Ramos (cell line): ENCODE results near the gene NLRC3.

Source experiments
- in situ Hi-C: fragments of 300-500 bp; cut with MboI; formaldehyde crosslinking; loops from one replicate; pipeline ENCODE4 v1.14.3; 2022; ENCODE audit warnings: low sequenced_read_pairs; ENCODE audit not compliant: unreplicated experiment

NLRC3 gene

DNA sequence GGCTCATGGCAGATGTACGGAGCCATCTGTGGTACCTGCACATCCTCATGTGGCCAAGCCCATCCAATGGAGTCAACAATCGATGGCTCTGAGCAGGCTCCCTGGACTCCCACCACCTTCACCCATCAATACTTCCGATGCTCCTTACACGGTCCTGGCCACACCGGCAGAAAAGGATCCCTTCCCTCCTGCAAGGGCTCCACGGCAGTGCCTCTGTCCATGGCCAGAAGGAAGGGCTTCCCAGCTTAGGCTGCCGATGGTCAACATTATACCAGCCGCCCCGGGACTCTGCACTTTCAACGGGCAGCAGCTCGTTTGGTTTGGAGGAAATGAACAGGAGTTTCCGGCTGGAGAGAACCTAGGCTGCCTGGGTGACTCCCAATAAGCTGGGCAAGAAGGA is 21.0 kb upstream of the NLRC3 start:
- in situ Hi-C loops: loop anchor here (10.0 kb wide), 1 partner anchor 73 kb away; no protein-coding TSS in a partner anchor

DNA sequence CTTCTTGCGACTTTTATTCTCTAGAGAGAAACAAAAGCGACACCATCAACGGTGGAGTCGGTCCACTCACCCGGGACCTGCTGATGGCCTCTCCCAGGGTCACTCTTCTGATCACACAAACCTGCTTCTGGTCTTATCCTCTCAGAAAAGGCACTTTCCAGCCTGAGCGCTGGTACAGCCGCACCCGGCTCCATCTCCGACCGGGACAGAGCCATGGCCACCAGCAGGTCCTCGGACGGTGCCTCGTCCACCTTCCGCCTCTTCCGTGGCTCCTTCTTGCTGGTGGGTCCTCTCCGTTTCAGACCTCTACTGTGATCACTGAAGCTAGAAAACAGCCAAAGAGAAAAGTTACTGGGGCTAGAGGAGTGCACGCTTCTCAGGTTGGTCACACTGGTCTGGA is 20.5 kb upstream of the NLRC3 start:
- in situ Hi-C loops: loop anchor here (10.0 kb wide), 1 partner anchor 73 kb away; no protein-coding TSS in a partner anchor

DNA sequence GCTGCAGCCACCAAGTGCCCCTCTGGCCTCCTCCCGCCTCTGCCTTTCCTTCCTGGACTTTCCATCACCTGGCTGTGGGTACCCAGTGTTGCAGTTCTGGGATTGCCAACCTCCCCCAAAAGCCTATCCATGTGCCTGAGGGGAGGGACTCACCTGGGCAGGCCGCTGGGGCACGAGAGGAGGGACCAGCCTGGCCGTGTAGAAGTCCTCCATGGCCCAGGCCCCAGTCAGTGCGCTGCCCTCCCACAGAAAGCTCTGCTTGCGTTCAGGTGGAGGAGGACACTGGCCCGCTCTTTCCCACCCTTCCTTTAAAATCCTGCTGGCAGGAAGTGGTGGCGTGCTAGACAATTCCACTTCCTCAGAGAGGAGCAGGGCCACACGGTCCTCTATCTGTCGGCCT is 20.0 kb upstream of the NLRC3 start:
- in situ Hi-C loops: loop anchor here (10.0 kb wide), 1 partner anchor 72 kb away; no protein-coding TSS in a partner anchor

DNA sequence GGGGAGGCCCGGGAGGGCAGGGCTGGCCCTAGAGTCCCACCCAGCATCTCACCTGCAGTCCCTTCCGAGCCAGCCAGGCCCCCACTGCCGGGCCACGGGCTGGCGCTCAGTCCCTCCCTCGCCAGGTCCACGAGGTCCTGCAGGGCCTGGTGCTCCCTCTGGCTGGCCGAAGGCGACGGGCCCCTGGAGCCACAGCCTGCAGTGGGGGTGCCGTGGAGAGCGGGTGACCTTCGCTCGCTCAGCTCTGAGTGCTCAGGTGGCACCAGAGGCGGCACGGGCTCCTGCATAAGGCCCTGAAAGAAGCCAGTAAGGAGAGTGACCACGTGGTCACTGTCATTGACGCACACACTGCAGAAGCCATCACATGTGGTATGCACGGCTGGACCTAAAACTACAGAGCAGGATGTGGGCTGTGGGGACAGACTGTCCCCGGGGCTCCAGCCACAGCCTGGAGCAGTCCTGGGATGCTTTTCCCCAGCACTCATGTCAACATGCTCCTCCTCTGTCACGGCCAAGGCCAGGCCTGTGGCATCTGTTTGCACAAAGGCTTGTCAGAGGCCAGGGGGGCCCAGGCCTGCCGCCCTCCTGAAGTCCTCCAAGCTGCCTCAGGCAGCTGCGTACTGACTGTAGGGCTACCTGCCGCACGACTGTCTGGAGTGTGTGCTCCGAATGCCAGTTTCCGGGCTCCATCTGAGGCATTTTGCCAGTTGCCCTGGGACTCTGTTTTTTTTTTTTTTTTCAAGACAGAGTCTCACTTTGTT is 19.1 kb upstream of the NLRC3 start:
- in situ Hi-C loops: loop anchor here (10.0 kb wide), 1 partner anchor 71 kb away; no protein-coding TSS in a partner anchor

DNA sequence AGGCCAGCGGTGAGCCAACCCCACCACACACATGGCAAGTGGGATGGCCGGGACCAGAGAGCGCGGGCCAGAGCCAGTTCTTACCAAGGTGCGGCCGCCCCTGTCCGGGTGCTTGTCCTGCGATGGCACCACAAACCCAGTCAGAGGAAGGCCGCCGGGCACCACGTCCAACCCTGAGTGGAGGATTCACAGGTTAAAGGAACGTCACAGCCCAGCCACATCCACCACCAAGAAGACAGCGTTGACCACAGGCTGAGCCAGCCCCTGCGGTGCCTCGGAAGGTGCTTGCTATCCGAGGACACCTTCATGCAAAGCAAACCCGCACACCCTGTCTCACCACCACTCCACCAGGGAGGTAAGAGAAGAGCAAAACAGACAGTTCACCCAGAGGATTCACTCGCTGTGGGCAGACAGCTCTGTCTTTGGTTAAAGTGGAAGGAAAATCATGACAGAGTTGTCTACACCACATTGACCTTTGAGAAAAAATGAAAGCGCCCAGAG is 18.4 kb upstream of the NLRC3 start:
- in situ Hi-C loops: loop anchor here (10.0 kb wide), 1 partner anchor 71 kb away; no protein-coding TSS in a partner anchor

DNA sequence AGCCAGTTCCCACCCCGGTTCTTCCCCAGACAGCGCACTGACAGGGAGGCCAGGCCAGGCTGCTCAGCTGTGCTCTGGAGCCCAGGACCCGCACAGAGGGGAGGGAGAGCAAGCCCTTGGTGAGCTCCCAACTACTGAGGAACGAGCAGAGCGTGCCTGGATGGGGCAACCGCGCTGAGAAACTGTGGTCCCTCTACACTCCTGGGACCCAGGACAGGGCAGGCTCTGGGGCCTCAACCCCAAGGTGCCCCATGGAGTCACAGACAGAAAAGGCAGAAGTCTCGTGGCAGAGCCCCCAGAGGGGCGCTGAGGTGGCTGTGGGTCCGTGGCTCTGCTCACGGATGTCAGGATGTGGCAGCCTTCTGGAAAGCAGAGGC is 17.9 kb upstream of the NLRC3 start:
- in situ Hi-C loops: loop anchor here (10.0 kb wide), 1 partner anchor 70 kb away; no protein-coding TSS in a partner anchor

DNA sequence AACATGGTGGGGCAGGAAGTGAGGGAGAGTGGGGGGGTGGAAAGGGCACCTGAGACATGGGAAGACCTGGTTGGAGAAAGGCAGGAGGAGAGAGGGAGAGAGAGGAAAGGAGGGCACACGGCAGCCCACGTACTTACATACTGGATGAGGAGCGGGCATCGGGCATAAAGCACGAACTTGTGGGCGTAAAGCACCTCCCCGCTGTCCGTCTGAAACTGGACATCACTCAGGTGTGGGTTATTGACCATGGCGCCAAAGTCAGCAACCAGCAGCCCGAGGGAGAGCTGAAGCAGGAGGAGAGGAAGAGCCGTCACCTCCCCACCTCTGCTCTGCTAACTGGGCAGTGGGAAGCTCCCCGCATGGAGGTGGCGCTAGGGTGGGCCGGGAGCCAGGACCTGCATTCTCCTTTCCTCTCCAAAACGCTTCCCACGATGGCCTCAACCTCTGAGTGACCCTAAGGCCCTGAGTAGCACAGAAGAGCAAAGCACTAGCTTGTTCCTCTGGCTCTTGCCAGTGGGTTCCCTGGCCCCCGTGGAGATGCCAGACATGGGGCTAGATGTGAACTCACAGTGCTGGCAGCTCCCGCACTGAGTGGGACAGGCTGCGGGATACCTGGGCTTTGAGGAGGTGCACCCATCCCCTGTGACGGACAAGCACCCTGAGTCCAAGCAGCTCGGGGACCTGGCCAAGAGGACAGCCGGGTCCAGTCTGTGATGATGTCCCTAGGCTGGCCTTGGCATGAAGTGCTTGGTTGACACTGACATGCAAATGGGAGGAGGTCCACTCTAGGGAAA is 17.3 kb upstream of the NLRC3 start:
- in situ Hi-C loops: loop anchor here (10.0 kb wide), 1 partner anchor 70 kb away; no protein-coding TSS in a partner anchor

DNA sequence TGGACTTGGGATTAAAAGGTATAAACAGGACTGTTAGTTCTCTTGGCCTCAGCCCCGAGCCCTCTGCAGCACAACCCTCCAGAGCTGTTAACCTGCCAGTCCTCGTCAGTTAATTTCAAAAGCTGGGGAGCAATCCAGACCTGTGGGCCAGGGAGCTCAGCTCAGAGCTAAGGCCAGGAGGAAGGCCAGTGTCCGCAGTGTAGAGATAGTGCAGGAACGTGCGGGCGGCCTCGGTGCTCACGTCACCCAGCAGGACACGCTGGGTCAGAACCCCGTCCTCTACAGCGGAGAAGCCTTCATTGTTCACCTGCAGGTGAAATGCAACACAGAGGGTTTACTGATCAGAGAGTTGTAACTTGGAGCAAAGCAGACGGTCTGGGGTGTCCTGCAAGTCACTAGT is 15.4 kb upstream of the NLRC3 start:
- in situ Hi-C loops: loop anchor here (10.0 kb wide), 1 partner anchor 68 kb away; no protein-coding TSS in a partner anchor

DNA sequence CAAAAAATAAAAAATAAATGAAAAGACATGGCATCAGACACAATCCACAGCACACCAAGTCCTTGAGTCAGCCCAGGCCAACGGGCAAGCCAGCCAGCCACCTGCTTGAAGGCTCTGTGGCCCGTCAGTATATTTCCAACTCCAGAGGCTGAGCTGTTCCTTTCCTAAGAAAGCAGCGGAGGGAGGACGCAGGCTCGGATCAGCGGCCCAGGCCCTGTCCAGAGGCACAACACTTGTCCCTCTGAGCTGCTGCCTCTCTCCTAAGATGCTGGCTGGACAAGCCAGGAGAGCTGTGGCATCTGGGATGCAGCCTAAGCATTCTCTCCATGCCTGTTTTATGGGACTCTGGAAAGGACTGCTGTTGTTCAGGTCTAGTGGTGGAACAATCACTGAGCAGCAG is 14.8 kb upstream of the NLRC3 start:
- in situ Hi-C loops: loop anchor here (10.0 kb wide), 1 partner anchor 67 kb away; no protein-coding TSS in a partner anchor

DNA sequence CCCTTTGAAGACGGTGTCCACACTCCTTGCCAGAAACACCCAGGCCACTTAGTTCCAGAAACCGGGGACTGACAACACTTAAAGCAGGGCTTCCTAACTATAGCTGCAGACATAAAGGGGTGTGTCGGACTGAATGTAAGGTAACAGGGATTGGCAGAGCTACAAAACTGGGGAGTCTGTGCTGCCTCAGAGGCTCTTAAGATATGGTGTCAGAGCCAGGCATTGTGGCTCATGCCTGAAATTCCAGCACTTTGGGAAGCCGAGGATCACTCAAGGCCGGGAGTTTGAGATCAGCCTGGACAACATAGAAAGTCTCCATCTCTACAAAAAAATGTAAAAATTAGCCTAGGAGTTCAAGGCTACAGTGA is 14.2 kb upstream of the NLRC3 start:
- in situ Hi-C loops: loop anchor here (10.0 kb wide), 1 partner anchor 67 kb away; no protein-coding TSS in a partner anchor

DNA sequence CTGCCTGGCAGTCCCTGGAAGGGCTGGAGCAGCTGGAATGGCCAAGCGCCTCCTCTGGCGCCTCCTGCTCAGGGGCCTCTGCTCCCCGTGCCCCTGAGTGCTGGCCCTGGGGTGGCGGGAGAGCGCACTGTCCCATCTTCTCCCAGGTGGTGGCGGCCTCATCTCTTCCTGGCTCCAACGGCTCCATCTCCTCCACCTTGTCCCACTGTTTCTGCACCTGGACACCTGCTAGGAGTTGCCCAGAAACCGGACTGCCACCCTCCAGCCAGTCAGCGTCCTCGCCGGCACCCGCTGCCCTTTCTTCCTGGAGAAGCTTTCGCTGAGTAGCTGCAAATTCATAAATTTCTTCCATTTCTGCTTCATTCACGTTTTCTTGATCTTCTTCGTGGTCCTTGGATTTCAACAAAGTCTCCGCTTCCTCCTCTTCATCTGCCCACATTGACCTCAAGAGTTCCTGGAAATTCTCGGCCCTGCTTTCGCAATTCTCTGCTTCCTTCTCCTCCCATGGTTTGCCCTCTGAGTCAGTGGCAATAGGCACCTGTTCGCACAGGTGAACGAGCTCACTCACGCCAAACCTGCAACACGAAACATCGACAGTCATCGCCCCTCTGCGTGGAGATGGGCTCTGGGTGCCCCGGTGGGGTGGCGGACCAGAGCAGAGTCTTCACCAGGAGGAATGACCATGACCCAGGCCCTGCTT is 13.7 kb upstream of the NLRC3 start:
- in situ Hi-C loops: loop anchor here (10.0 kb wide), 1 partner anchor 66 kb away; no protein-coding TSS in a partner anchor

DNA sequence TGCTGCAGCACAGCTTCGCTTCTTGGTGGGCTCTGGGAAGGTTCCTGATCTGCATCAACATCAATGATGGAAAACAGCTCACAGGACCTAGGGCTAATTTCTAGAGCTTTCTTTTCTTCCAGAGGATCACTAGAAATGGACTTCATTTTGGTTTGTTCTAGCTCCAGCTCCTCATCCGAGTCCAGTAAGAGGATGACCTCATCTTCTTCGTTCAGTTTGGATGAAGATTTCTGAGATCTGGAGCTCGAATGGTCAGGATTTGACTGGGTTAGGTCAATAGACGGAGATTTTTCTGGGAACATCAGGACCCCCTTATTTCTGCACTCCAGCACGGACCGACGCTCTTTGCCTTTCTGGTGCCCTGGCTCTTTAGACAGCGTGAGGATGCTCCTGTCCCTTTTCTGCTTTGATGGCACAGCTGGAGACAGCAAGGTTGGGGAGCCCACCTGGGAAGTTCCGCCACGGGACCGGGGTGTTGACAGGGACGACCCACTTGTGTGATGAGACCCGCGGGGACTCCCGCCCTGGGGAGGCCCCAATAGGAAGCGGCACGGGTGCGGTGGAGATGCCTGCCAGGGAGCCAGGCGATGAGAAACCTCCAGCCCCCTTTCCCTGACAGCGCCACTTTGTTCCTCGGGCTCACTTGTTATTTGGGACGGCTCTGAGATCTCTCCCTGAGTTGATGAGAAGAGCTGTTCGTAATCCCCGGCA is 12.9 kb upstream of the NLRC3 start:
- in situ Hi-C loops: loop anchor here (10.0 kb wide), 1 partner anchor 65 kb away; no protein-coding TSS in a partner anchor

DNA sequence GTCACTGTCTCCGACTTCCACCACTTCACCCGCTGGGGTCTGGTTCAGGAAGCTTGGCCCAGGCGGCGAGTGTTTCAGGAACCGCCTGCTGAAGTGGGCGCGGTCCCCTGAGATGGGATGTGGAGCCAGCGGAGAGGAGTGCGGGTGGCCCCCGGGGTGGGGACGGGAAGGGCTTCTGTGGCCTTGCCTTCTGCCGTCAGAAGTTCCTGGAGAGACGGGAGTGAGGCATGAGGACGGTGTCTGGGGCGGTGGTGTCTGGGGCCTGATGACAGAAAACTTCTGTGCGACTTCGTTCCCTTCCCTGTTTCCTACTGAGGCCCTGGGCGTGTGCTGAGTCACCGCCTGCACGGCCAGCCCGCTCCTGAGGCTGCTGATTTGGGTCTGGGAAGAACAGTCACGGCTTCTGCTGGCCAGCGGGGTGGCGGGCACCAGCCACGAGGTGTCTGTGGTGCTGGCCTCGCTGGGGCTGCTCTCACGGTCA is 12.3 kb upstream of the NLRC3 start:
- in situ Hi-C loops: no loop called here

DNA sequence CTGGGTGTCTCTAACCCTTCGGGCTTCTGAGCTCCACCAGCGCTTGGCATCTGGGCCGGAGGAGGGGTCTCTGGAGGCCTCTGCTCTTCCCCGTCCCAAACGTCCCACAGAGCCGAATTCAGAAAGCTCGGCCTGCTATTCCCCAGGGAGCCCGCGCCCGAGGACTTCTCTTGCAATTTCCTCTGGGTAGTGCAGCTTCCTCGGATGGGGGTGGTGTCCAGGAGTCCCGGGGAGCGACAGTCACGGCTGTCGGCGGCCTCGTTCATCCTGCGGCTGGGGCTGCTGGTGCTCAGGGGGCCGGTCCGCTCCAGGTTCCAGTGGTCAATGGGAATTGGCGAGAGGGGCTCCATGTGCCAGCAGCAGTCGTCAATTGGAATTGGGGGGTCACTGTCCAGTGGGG is 11.8 kb upstream of the NLRC3 start:
- in situ Hi-C loops: no loop called here

DNA sequence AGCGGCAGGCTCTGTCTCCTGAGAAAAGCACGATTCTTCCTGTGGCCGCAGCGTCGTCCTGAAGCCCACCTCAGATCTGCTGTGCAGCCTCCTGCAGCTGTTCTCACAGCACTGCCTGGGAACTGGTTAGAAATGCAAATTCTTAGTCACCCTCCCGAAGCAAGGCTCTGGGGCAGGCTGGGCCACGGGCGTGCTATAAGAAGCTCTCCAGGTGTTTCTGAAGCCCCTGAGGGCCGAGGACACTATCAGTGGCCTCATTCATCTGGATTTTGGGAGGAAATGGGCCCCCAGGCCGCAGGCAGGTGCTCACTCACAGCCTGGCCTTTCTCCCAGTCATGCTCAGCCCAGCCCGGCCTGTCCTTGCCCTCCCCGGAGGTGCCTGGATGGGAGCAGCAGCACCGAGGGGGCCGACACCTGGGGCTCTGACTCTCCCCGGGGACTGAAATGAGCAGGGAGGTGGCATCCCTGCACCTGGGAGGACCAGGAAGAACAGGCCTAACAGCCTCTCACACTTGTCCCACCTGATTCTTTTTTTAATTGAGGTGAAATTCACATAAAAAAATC is 10.4 kb upstream of the NLRC3 start:
- in situ Hi-C loops: no loop called here

DNA sequence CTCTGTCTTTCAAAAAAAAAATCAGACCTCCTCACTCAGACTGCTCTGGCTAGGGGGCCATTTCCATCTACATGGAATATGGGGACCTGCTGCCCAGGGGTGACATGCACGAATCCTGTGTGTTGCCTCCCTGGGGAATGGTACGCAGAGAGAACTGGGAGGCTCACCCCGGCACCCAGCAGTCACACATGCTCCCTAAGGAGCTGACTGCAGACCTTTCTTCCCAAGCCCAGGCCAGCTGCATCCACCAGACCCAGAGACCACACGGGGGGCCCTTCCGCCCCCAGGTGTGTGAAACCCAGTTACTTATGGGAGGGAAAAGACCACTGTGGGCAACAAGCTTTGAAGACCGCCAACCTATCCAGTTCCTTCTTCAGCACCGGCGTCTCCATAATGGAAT is 7.2 kb upstream of the NLRC3 start:
- in situ Hi-C loops: no loop called here

DNA sequence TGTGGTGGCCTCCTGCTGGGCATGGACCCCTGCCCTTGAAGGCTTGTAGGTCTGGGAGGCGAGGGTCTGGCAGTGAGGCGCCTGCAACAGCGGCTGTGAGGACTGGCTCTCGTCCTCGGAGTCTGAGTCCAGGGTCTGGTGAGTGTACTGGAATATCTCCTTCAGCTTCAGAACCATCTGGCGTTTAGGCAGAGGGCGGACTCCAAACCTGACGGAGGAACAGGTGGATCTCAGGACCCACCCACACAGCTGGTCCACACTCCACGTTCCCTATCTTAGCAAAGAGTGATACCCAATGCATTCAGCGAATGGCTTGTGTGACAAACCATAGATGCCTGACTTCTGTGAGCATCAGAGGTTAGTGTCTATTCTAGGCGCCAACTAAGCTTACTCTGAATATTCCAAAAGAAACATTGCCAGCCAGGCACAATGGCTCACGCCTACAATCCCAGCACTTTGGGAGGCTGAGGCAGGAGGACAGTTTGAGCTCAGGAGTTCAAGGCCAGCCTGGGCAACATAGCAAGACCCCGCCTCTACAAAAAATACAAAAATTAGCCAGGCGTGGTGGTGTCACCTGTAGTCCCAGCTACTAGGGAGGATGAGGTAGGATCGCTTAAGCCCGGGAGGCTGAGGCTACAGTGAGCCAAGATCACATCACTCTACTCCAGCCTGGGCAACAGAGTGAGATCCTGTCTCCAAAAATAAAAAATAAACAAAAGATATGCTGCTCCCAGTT is 6.3 kb upstream of the NLRC3 start:
- in situ Hi-C loops: no loop called here
